Nephron progenitor cell (in vitro differentiated cells): ENCODE measurements around the gene DCBLD1.

Source experiments
- DNase-seq: peaks from one replicate; pipeline ENCODE4 v3.0.0; 2021
- H3K27ac Mint-ChIP-seq: 2 replicates; pipeline ENCODE4 v1.8.0; 2021; ENCODE audit warnings: mild to moderate bottlenecking, moderate library complexity, mixed read lengths
- H3K27me3 Mint-ChIP-seq: 2 replicates; pipeline ENCODE4 v1.8.0; 2021; ENCODE audit warnings: mild to moderate bottlenecking, low read depth, mixed read lengths; ENCODE audit not compliant: poor library complexity
- H3K36me3 Mint-ChIP-seq: 2 replicates; pipeline ENCODE4 v1.8.0; 2021; ENCODE audit warnings: low read depth, mixed read lengths
- H3K4me1 Mint-ChIP-seq: 2 replicates; pipeline ENCODE4 v1.8.0; 2021; ENCODE audit warnings: mixed read lengths
- H3K4me3 Mint-ChIP-seq: 2 replicates; pipeline ENCODE4 v1.8.0; 2021; ENCODE audit warnings: mild to moderate bottlenecking, moderate library complexity, mixed read lengths
- H3K9me3 Mint-ChIP-seq: 2 replicates; pipeline ENCODE4 v1.8.0; 2021; ENCODE audit warnings: mild to moderate bottlenecking, moderate library complexity, mixed read lengths
- CTCF ChIP-seq: fragments of 200-600 bp; sonication (generic); IDR thresholded peaks from 2 replicates; pipeline ENCODE4 v1.5.0; 2021; ENCODE audit warnings: antibody characterized with exemption

Gene DCBLD1

GRCh38 chr6:117491916-117492315 is 9.4 kb downstream of the DCBLD1 start:
- Mint-ChIP-seq H3K4me3 (no peak overlapping the region), H3K27ac (no peak overlapping the region), H3K36me3 (peaks cover 18% of the 10 kb centered on the region), H3K27me3 (no peaks in the 10 kb centered on the region), H3K9me3 (peaks cover 12% of the 10 kb centered on the region), H3K4me1 (no peaks in the 10 kb centered on the region)
- no peak for TF ChIP-seq CTCF
- no peak for DNase-seq

GRCh38 chr6:117493470-117493869 is 11.0 kb downstream of the DCBLD1 start:
- no peak for TF ChIP-seq CTCF
- no peak overlapping the region for H3K4me3 Mint-ChIP-seq
- no peak overlapping the region for H3K27ac Mint-ChIP-seq
- H3K27me3 Mint-ChIP-seq = no peaks in the 10 kb centered on the region
- DNase-seq = no peak
- no peaks in the 10 kb centered on the region for H3K9me3 Mint-ChIP-seq
- H3K4me1 Mint-ChIP-seq = no peaks in the 10 kb centered on the region
- H3K36me3 Mint-ChIP-seq = peaks cover 7% of the 10 kb centered on the region

GRCh38 chr6:117494283-117494682 is 11.8 kb downstream of the DCBLD1 start:
- Mint-ChIP-seq H3K4me1 (no peaks in the 10 kb centered on the region), H3K4me3 (no peak overlapping the region), H3K27ac (no peak overlapping the region), H3K9me3 (no peaks in the 10 kb centered on the region), H3K36me3 (peaks cover 1% of the 10 kb centered on the region), H3K27me3 (no peaks in the 10 kb centered on the region)
- no peak for TF ChIP-seq CTCF
- no peak for DNase-seq

DNA sequence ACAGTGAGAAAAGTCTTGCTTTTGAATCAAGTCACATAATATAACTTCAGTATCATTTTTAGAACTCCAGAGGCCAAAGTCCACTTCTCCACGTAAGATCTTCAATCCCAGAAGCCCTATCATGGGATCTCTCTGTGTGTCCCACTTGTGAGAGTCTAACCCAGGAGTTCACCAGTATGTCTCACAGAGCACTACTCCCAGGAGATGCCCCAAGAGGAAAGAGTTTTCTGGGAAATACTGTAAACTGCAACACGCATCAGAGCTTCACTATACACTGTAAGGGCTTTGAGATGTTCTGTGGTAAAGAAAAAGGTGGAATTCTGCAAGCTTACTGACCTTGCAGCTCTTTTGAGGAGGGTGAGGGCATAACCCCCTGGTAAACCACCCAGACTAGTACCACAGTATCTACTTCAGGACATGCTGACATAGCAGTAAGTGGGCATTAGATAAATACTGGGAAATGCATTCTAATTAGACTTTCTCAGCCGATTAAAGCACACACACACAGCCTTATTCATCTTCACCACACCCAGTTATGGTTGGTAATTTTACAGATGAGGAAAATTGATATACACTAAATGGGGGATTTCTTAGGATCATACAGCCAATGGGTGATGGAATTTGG is 12.3 kb downstream of the DCBLD1 start:
- Mint-ChIP-seq H3K4me3 (no peak overlapping the region), H3K36me3 (no peaks in the 10 kb centered on the region), H3K27ac (no peak overlapping the region), H3K4me1 (no peaks in the 10 kb centered on the region), H3K9me3 (no peaks in the 10 kb centered on the region), H3K27me3 (no peaks in the 10 kb centered on the region)
- no peak for DNase-seq
- no peak for TF ChIP-seq CTCF

- no peak for DNase-seq
- no peaks in the 10 kb centered on the region for H3K9me3 Mint-ChIP-seq
- no peaks in the 10 kb centered on the region for H3K27me3 Mint-ChIP-seq
- H3K27ac Mint-ChIP-seq = no peak overlapping the region
- TF ChIP-seq CTCF = no peak
- no peak overlapping the region for H3K4me3 Mint-ChIP-seq
- H3K4me1 Mint-ChIP-seq = no peaks in the 10 kb centered on the region
- no peaks in the 10 kb centered on the region for H3K36me3 Mint-ChIP-seq
These were observed 13.0 kb downstream of the DCBLD1 start for GRCh38 chr6:117495425-117495824.

GRCh38 chr6:117495869-117496268 is 13.4 kb downstream of the DCBLD1 start:
- TF ChIP-seq CTCF = no peak
- Mint-ChIP-seq H3K4me1 (no peaks in the 10 kb centered on the region), H3K27ac (no peak overlapping the region), H3K36me3 (no peaks in the 10 kb centered on the region), H3K9me3 (no peaks in the 10 kb centered on the region), H3K4me3 (no peak overlapping the region), H3K27me3 (no peaks in the 10 kb centered on the region)
- no peak for DNase-seq
